Karpas-422 (cell line): ENCODE results near the gene RAC3. TPM values are rescaled to one million over a fixed set of nuclear protein-coding genes. Genes with fewer than 3 reads are reported as not detected.

ENCODE experiments used
- DNase-seq: peaks from one replicate; pipeline ENCODE4 v3.0.0-alpha.2; 2015
- H2AFZ ChIP-seq: fragments of 200-600 bp; sonication (generic); 2 replicates; pipeline ENCODE4 v1.6.1; 2014; ENCODE audit warnings: antibody characterized with exemption, low read length, mixed read lengths
- H3K27ac ChIP-seq: fragments of 200-600 bp; sonication (generic); 2 replicates; pipeline ENCODE4 v1.5.1; 2014; ENCODE audit warnings: mild to moderate bottlenecking, low read length, moderate library complexity
- H3K27me3 ChIP-seq: fragments of 200-600 bp; sonication (generic); 2 replicates; pipeline ENCODE4 v1.6.1; 2014; ENCODE audit warnings: low read length, mixed read lengths
- H3K36me3 ChIP-seq: fragments of 200-600 bp; sonication (generic); 2 replicates; pipeline ENCODE4 v1.6.1; 2014; ENCODE audit warnings: low read length, mixed read lengths; ENCODE audit not compliant: insufficient read depth
- H3K4me1 ChIP-seq: fragments of 200-600 bp; sonication (generic); 2 replicates; pipeline ENCODE4 v1.6.1; 2014; ENCODE audit warnings: mild to moderate bottlenecking, low read length, mixed read lengths
- H3K4me2 ChIP-seq: fragments of 200-600 bp; sonication (generic); 2 replicates; pipeline ENCODE4 v1.6.1; 2014; ENCODE audit warnings: low read length, low read depth, mild to moderate bottlenecking; ENCODE audit not compliant: poor library complexity, severe bottlenecking
- H3K4me3 ChIP-seq: fragments of 200-600 bp; sonication (generic); 2 replicates; pipeline ENCODE4 v1.5.1; 2014; ENCODE audit warnings: mild to moderate bottlenecking, antibody characterized with exemption, low read length, mixed read lengths
- H3K79me2 ChIP-seq: fragments of 200-600 bp; sonication (generic); 2 replicates; pipeline ENCODE4 v1.6.1; 2014; ENCODE audit warnings: mild to moderate bottlenecking, low read length, mixed read lengths
- H3K9ac ChIP-seq: fragments of 200-600 bp; sonication (generic); 2 replicates; pipeline ENCODE4 v1.6.0; 2014; ENCODE audit warnings: low read length
- H3K9me2 ChIP-seq: fragments of 200-600 bp; sonication (generic), shearing (Covaris generic); replicated peaks from 2 replicates; pipeline ENCODE4 v1.6.0; 2014; ENCODE audit warnings: mild to moderate bottlenecking, low read length, moderate library complexity; ENCODE audit not compliant: insufficient read depth
- H3K9me3 ChIP-seq: fragments of 300-700, 200-600 bp; sonication (generic); 2 replicates; pipeline ENCODE4 v1.6.1; 2014; ENCODE audit warnings: low read length, mixed read lengths
- H4K20me1 ChIP-seq: fragments of 200-600 bp; sonication (generic); 2 replicates; pipeline ENCODE4 v1.6.1; 2014; ENCODE audit warnings: mild to moderate bottlenecking, antibody characterized with exemption, low read length, low read depth; ENCODE audit not compliant: insufficient read depth
- total RNA-seq: library from RNA; depleted of rRNA; stranded (reverse); fragments of >200 nt; shearing (Covaris generic); gene quantifications from 2 replicates; pipeline ENCODE4 v1.2.3, GENCODE V29; 2014; ENCODE audit warnings: low replicate concordance

RAC3 gene
- total RNA-seq, 1 experiment from 2014 or later: 9.7 TPM

DNA sequence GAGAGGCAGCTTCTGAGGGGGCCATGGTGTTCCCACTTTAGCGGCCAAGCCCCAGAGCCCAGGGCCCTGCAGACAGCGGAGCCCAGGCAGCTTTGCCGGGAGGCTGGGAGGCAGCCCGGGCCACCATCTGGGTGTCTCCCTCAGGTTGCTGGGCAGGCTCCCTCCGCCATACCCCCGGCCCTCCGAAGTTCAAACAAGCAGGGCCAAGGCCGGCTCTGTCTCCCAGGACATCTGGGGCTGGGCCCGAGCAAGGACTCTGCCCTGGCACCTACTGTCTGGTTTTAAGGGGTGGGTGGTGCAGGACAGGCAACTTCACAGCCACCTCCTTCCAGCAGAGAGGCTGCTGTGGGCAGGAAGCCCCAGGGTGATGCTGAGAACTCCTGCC is 31.5 kb downstream of the RAC3 start:
- H3K9ac ChIP-seq: no peak overlapping the region

DNA sequence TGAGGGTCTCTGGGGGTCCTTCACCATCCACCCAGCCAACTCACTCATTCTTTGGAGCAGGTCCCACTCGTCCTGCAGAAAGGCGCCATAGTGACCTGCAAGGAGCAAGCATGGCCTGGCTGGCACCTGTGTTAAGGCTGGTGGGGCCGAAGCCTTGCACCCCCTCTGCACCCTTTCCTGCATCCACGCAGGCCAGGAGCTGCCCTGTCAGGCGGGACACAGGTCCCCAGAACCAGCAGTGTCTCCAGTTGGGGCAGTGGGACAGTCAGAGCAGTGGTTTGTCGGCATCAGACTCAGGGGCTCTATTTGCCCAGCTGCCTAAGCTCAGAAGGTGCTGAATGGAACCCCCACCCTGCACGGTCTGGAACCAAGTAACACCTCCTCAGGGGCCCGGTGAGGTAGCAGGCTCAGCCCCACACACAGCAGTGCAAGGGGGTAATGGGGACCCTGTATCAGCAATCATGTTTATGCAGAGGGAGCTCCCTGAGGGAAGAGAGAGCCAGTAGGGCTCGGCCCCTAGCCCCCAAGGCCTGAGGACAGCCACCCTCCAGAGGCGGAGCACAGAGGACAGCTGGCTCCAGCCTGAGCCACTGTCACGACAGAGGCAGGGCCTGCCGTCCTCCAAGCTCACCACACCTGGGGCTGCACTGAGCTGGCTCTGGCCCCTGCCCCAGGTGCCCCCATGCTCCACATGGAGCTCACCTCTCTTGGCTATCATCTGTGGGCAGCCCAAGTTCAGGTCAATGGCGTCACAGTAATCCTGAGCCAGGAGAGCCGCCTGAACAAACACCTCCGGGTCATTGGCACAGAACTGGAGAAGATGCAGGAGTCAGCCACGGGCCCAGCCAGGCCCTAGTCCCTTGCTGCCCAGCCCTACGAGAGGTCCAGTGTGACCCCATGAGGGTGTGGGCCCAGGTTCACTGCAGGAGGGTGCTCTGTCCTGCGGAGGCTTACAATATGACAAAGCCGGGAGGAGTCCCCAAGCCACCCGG is 32.2 kb downstream of the RAC3 start:
- peaks cover 12% of the 10 kb centered on the region; the same call in 1 of the 2 replicates for H4K20me1 ChIP-seq
- peaks cover 29% of the 10 kb centered on the region for H3K79me2 ChIP-seq
- DNase-seq: no peak
- H3K4me2 ChIP-seq: peak overlapping the region; percentile 94
- H3K9me3 ChIP-seq: no peaks in the 10 kb centered on the region
- H3K36me3 ChIP-seq: no peaks in the 10 kb centered on the region
- H3K9me2 ChIP-seq: no peaks in the 10 kb centered on the region
- H3K9ac ChIP-seq: peak overlapping the region; percentile 99
- H3K4me3 ChIP-seq: peak overlapping the region; percentile 90
- no peak overlapping the region for H2AFZ ChIP-seq
- no peaks in the 10 kb centered on the region for H3K27me3 ChIP-seq
- no peak overlapping the region for H3K27ac ChIP-seq
- H3K4me1 ChIP-seq: peaks cover 28% of the 10 kb centered on the region

More for the DNA sequence above, 31.5 kb downstream of the RAC3 start:
- H2AFZ ChIP-seq: no peak overlapping the region
- peaks cover 30% of the 10 kb centered on the region for H3K4me1 ChIP-seq
- H3K36me3 ChIP-seq: no peaks in the 10 kb centered on the region
- no peaks in the 10 kb centered on the region for H3K9me3 ChIP-seq
- H3K27me3 ChIP-seq: no peaks in the 10 kb centered on the region
- H4K20me1 ChIP-seq: peaks cover 12% of the 10 kb centered on the region; the same call in 1 of the 2 replicates
- no peaks in the 10 kb centered on the region for H3K9me2 ChIP-seq
- H3K27ac ChIP-seq: no peak overlapping the region
- no peak overlapping the region for H3K4me3 ChIP-seq
- peaks cover 29% of the 10 kb centered on the region for H3K79me2 ChIP-seq
- DNase-seq: no peak
- H3K4me2 ChIP-seq: no peak overlapping the region

DNA sequence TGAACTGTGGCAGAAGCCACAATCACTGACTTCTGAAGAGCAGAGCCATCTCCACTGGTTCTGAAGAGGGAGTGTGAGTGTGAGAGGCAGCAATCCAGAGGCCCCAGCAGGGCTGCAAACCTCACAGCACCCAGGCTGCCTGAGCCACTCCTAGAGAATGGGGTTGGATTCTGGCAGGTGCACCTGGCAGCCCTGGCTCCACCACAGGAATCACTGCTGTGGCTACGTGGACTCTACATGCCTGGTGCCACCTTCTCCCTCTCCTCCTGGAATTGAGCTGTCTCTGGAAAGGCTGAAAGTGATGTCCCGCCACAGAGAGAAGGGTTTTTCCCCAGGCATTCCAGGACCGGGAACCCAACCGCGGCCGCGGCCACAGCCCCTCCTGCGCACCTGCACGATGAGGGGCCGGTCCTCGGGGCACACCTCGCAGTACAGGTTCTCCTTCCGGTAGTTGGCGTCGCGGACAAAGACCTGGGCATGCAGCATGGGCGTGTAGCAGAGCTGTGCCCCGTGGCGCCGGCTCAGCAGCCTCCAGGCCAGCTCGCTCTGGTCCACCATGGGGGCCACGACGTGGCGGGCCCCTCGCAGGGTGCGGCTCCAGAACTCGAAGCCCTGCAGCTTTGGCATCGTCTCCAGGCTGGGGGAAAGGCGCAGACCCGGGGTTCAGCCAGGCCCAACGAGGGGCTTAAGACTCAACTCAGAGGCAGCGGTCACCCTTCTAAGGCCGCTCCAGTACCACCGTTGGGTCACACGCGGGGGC is 33.1 kb downstream of the RAC3 start:
- DNase-seq: no peak
- Histone ChIP-seq H3K9me3 (no peaks in the 10 kb centered on the region), H3K9ac (peak overlapping the region; percentile 99), H3K36me3 (no peaks in the 10 kb centered on the region), H3K4me1 (peaks cover 21% of the 10 kb centered on the region), H3K79me2 (peaks cover 29% of the 10 kb centered on the region), H3K27ac (peak overlapping the region; percentile 61; the same call in 1 of the 2 replicates), H3K9me2 (no peaks in the 10 kb centered on the region), H2AFZ (no peak overlapping the region), H3K4me2 (peak overlapping the region; percentile 94), H4K20me1 (peaks cover 12% of the 10 kb centered on the region; the same call in 1 of the 2 replicates), H3K4me3 (peak overlapping the region; percentile 90), H3K27me3 (no peaks in the 10 kb centered on the region)

DNA sequence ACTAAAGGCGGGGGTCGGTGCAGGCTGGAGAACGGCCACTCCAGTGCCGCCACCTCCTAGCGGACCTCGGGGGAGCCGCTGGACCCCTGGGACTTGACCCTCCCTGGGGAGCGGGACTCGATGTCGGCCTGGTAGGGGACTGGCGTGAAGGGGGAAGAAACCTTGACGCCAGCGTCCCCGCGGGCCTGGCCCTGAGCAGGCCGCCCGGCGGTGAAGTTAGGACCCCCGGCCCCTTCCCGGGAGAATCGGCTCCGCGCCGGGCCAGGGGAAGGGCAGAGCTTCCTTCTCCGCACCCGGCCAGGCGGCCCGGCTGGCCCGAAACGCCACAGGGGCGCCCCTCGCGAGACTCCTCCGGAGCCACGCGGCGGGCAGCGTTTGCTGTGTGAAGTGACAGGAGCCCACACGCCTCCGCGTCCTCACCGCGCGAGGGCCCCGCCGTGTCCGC is 33.7 kb downstream of the RAC3 start:
- H3K27ac ChIP-seq: peak overlapping the region; percentile 61; the same call in 1 of the 2 replicates
- H3K4me3 ChIP-seq: peak overlapping the region; percentile 90
- peaks cover 20% of the 10 kb centered on the region for H3K4me1 ChIP-seq
- DNase-seq: peak; percentile 63
- H3K9ac ChIP-seq: peak overlapping the region; percentile 99
- peak overlapping the region; percentile 94 for H3K4me2 ChIP-seq
- H3K36me3 ChIP-seq: no peaks in the 10 kb centered on the region
- no peaks in the 10 kb centered on the region for H3K27me3 ChIP-seq
- no peaks in the 10 kb centered on the region for H3K9me2 ChIP-seq
- no peak overlapping the region for H2AFZ ChIP-seq
- peaks cover 12% of the 10 kb centered on the region; the same call in 1 of the 2 replicates for H4K20me1 ChIP-seq
- H3K9me3 ChIP-seq: no peaks in the 10 kb centered on the region
- H3K79me2 ChIP-seq: peaks cover 29% of the 10 kb centered on the region

DNA sequence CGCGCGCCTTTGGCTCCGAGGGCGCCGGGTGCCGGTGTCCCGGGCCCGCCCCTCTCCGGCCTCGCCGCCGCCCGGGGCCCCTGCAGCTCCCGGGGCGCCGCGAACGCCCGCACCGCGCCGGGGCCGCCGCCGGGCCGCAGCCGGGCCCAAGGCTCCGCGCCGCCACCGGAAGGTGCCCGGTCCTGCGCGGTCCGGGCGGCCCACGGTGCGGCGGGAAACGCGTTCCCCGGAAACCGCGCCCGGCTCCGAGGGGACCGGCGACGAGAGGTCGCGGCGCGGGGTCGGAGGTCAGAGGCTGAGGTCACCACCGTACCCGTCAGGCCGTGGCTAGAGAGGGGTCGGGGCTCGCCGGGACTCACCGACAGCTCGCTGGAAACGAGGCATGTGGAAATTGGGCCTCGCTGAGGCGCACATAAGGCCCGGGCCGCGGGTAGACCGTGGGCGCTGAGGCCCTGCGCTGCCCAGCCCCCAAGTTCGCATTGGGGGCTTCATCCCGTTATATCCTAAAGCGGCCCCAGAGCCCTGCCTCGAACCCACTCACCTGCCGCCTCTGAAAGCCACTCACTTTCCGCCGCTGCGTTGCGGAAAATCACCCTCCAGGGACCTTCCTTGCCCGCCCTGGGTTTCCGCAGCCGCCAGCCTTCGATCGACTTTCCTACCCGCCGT is 34.3 kb downstream of the RAC3 start, which contains the start of gene DUS1L:
DUS1L (minus strand) TSS at position 167 of the 666 bp plus-strand sequence. CDS start 745 bp downstream, outside the sequence.
- Histone ChIP-seq H3K4me1 (peaks cover 20% of the 10 kb centered on the region), H3K9ac (peak within 1 kb of the TSS; percentile 99), H3K9me3 (no peaks in the 10 kb centered on the region), H3K9me2 (no peaks in the 10 kb centered on the region), H3K36me3 (no peaks in the 10 kb centered on the region), H3K79me2 (peaks cover 29% of the 10 kb centered on the region), H3K4me2 (peak within 1 kb of the TSS; percentile 94), H2AFZ (peak within 1 kb of the TSS; percentile 32; the same call in 1 of the 2 replicates), H4K20me1 (peaks cover 12% of the 10 kb centered on the region; the same call in 1 of the 2 replicates), H3K27me3 (no peaks in the 10 kb centered on the region), H3K4me3 (peak within 1 kb of the TSS; percentile 90), H3K27ac (peak within 1 kb of the TSS; percentile 61; the same call in 1 of the 2 replicates)
- DNase-seq: peak; percentile 88

DNA sequence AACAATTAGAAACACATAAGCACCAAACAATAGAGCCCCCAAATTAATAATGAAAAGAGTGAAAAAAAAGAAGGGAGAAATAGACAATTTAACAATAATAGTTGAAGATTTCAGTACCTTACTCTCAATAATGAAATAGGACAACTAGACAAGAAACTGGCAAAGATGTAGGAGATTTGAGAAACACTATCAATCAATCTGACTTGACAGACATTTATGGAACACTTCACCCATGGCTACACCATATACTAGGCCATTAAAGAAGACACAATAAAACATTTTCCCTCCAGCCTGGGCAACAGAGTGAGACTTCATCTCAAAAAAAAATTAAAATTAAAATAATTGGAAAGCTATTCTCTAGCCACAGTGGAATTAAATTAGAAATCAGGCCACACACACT is 39.1 kb downstream of the RAC3 start:
- Histone ChIP-seq H3K9me3 (no peaks in the 10 kb centered on the region), H3K79me2 (peaks cover 6% of the 10 kb centered on the region; the same call in 1 of the 2 replicates), H3K4me1 (peaks cover 8% of the 10 kb centered on the region), H3K27me3 (no peaks in the 10 kb centered on the region), H4K20me1 (0 out of 2 replicates have a peak, but pooled peaks cover 1% of the 10 kb centered on the region), H3K36me3 (no peaks in the 10 kb centered on the region), H3K9ac (no peak overlapping the region), H2AFZ (no peak overlapping the region), H3K27ac (no peak overlapping the region), H3K4me2 (no peak overlapping the region), H3K4me3 (no peak overlapping the region), H3K9me2 (no peaks in the 10 kb centered on the region)
- no peak for DNase-seq

DNA sequence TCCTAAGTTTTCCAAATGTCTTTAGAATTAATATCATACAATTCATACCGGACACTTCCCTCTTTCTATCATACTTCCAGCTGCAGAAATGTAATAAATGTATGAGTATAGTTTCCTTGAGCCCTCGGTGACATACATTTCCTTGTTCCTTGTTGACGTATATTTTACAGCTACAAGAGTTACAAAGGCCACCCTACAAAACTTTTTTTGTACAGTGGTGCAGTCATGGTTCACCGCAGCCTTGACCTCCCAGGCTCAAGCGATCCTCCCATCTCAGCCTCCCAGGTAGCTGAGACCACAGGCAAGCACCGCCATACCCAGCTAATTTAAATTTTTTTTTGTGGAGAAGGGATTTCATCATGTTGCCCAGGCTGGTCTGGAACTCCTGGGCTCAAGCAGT is 41.3 kb downstream of the RAC3 start:
- DNase-seq: no peak
- Histone ChIP-seq H2AFZ (no peak overlapping the region), H3K79me2 (no peaks in the 10 kb centered on the region), H3K4me3 (no peak overlapping the region), H3K27me3 (no peaks in the 10 kb centered on the region), H3K9me3 (no peaks in the 10 kb centered on the region), H3K9ac (no peak overlapping the region), H3K4me2 (no peak overlapping the region), H4K20me1 (0 out of 2 replicates have a peak, but pooled peaks cover 7% of the 10 kb centered on the region), H3K27ac (no peak overlapping the region), H3K9me2 (no peaks in the 10 kb centered on the region), H3K4me1 (peaks cover 6% of the 10 kb centered on the region; the same call in 1 of the 2 replicates), H3K36me3 (no peaks in the 10 kb centered on the region)
